ENCODE results near the gene BICD2. TPM values are rescaled to one million over a fixed set of nuclear protein-coding genes. Genes with fewer than 3 reads are reported as not detected.

BICD2 gene
- total RNA-seq, 2 donors from 2014 or later = 22.2 to 48.3 TPM

DNA sequence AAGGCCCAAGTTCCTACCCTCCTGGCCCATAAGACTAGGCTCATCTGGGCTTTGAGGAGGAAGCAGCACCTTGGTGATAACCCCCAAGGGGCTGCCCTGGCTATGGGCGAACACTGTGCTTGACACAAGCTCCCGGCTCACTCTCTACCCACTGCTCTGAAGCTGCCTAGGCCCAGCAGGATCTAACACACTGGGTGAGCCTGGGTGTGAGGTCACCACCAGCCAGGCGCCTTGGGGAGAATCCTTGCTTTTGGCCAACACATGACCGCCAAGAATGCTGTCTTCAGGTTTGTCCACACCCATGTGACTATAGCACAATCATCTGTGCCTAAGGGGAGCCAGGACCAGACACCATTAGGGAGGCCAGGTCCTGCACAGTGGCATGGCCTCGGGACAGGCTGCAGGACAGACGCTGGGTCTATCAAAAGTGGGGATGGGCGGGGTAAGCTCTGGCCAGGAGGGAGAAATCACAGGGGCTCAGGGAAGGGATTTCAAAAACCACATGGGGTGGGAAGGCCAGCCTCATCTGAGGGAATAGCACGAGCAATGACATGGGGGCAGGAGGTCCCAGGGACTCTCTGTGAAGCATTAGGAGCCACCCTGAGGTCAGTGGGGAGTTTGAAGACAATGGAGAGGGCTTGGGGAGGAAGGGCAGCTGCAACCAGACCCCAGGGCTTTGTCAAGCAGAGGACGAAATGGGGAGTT is 29.6 kb downstream of the BICD2 start:
- 91% methylated on average over 9 of the region's 9 CpGs for WGBS
- Histone ChIP-seq H3K27me3 (replicated peaks; ENCODE audit: insufficient read depth) (no peaks in the 10 kb centered on the region), H3K4me1 (replicated peaks) (peaks cover 10% of the 10 kb centered on the region), H3K9me3 (no peaks in the 10 kb centered on the region), H3K27ac (no peak overlapping the region), H3K4me3 (no peak overlapping the region), H3K36me3 (no peaks in the 10 kb centered on the region)
- intact Hi-C loops (cut with DNase I) = no loop called here
- TF ChIP-seq POLR2A (IDR thresholded peaks at IDR 0.05) (no peak), POLR2AphosphoS5 (IDR thresholded peaks at IDR 0.05) (no peak)
- TF ChIP-seq, protein P1, sequence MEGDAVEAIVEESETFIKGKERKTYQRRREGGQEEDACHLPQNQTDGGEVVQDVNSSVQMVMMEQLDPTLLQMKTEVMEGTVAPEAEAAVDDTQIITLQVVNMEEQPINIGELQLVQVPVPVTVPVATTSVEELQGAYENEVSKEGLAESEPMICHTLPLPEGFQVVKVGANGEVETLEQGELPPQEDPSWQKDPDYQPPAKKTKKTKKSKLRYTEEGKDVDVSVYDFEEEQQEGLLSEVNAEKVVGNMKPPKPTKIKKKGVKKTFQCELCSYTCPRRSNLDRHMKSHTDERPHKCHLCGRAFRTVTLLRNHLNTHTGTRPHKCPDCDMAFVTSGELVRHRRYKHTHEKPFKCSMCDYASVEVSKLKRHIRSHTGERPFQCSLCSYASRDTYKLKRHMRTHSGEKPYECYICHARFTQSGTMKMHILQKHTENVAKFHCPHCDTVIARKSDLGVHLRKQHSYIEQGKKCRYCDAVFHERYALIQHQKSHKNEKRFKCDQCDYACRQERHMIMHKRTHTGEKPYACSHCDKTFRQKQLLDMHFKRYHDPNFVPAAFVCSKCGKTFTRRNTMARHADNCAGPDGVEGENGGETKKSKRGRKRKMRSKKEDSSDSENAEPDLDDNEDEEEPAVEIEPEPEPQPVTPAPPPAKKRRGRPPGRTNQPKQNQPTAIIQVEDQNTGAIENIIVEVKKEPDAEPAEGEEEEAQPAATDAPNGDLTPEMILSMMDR (IDR thresholded peaks at IDR 0.05) = no peak
- DNase-seq (ENCODE audit: low spot score) = no peak

DNA sequence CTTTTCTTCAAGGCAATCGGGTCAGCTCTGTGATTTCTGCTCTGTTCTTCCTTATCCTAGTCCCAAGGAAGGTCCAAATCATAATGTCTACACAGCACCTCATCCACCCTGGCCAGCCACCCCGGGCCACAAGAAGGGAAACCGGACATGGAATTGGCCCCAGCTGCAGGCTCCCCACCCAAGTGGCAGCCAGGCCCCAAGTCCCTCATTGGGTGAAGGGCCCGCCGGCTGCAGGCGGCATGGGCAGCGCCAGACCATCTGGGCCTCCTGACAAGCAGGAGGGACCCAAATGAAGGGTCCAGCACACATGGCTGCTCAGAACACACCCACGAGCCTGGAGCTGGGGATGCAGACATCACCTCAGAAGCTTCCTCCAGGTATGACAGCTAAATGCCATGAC is 33.7 kb downstream of the BICD2 start:
- intact Hi-C loops (cut with DNase I) = no loop called here
- Histone ChIP-seq H3K9me3 (no peaks in the 10 kb centered on the region), H3K27ac (no peak overlapping the region), H3K36me3 (no peaks in the 10 kb centered on the region), H3K27me3 (replicated peaks; ENCODE audit: insufficient read depth) (no peaks in the 10 kb centered on the region), H3K4me1 (replicated peaks) (no peaks in the 10 kb centered on the region), H3K4me3 (no peak overlapping the region)
- 94% methylated on average over 8 of the region's 8 CpGs for WGBS
- no peak for TF ChIP-seq POLR2A (IDR thresholded peaks at IDR 0.05)
- TF ChIP-seq, protein P1 (IDR thresholded peaks at IDR 0.05) = no peak
- no peak for TF ChIP-seq POLR2AphosphoS5 (IDR thresholded peaks at IDR 0.05)
- no peak for DNase-seq (ENCODE audit: low spot score)

DNA sequence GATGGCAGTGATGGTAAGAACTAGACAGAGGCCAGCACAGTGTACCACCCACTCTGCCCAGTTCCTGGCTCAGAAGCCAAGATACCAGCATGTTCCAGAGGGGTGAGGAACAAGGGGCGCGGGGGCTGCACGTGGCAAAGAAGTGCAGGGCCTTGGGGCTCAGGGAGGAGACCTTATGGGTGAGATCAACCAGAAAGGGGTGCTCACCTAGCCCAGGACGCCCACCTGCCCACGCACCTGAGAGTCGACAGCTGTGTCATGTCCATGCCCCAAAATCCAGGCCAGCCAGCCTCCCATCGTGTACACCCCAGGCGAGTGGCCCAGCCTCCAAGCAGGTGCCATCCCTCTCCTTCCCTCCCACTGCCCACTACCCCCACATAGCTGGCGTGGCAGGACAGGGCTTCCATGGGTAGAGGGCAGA is 34.9 kb downstream of the BICD2 start:
- no peak for TF ChIP-seq POLR2A (IDR thresholded peaks at IDR 0.05)
- 92% methylated on average over 9 of the region's 9 CpGs for WGBS
- no peak for DNase-seq (ENCODE audit: low spot score)
- Histone ChIP-seq H3K36me3 (no peaks in the 10 kb centered on the region), H3K27me3 (replicated peaks; ENCODE audit: insufficient read depth) (no peaks in the 10 kb centered on the region), H3K4me1 (replicated peaks) (no peaks in the 10 kb centered on the region), H3K9me3 (no peaks in the 10 kb centered on the region), H3K27ac (no peak overlapping the region), H3K4me3 (no peak overlapping the region)
- intact Hi-C loops (cut with DNase I) = no loop called here

- no peak overlapping the region for H3K4me3 ChIP-seq
- no peaks in the 10 kb centered on the region for H3K36me3 ChIP-seq
- WGBS = 79% methylated on average over 22 of the region's 22 CpGs
- DNase-seq (ENCODE audit: low spot score) = no peak
- intact Hi-C loops (cut with DNase I) = no loop called here
- TF ChIP-seq POLR2A (IDR thresholded peaks at IDR 0.05) = no peak
- TF ChIP-seq, protein P1 (IDR thresholded peaks at IDR 0.05) = peak in 3 of 4 experiments; percentile 36 to 62 (median 41)
- H3K27me3 ChIP-seq (replicated peaks; ENCODE audit: insufficient read depth) = no peaks in the 10 kb centered on the region
- no peaks in the 10 kb centered on the region for H3K4me1 ChIP-seq (replicated peaks)
- H3K27ac ChIP-seq = no peak overlapping the region
- no peaks in the 10 kb centered on the region for H3K9me3 ChIP-seq
Measured at GRCh38 chr9:92728831-92729734, 35.5 kb downstream of the BICD2 start.

Data from prostate gland (tissue), 2 donors.